SK-N-SH (cell line): ENCODE measurements around the gene LHFPL4. TPM values are rescaled to one million over a fixed set of nuclear protein-coding genes. Genes with fewer than 3 reads are reported as not detected.
"Not testable (repeated sequence)": the region's sequence is repeated elsewhere in the genome, so short reads cannot be mapped to it uniquely, and the experiment has no call there.

Experiments used
- CTCF ChIA-PET: fragments of 300-600, 350-600 bp; formaldehyde crosslinking; extraction: SDS; loops from one replicate; lab custom pipeline; 2021; lab: Yijun Ruan, JAX
- POLR2A ChIA-PET: fragments of 350-600 bp; sonication (Branson Sonifier 250); formaldehyde crosslinking; extraction: SDS; loops from one replicate; lab custom pipeline; 2020; ENCODE audit warnings: antibody characterized with exemption, inconsistent platforms; lab: Yijun Ruan, JAX
- DNase-seq: peaks from one replicate; pipeline ENCODE4 v3.0.0; 2012
- H2AFZ ChIP-seq: fragments of 200-600 bp; sonication (generic); 2 replicates; pipeline ENCODE4 v1.8.1; 2016; ENCODE audit warnings: antibody characterized with exemption, mild to moderate bottlenecking, low read depth
- H3F3A ChIP-seq: fragments of 200-600 bp; sonication (generic); replicated peaks from 2 replicates; pipeline ENCODE3; 2016; ENCODE audit warnings: antibody characterized with exemption, mild to moderate bottlenecking; ENCODE audit not compliant: insufficient read depth
- H3K27ac ChIP-seq, 2 experiments: fragments of 200-500 bp in 1 of 2; fragments of 200-600 bp in 1 of 2; sonication (Bioruptor generic) in 1 of 2; sonication (generic), shearing (Covaris generic) in 1 of 2; 2 replicates each; pipeline versions ENCODE4 v1.5.1 to v1.6.1; 2014 to 2016; ENCODE audit warnings: low read depth in 2 of 2, inconsistent platforms in 1 of 2, low read length in 1 of 2, mild to moderate bottlenecking in 1 of 2, mixed read lengths in 1 of 2
- H3K27me3 ChIP-seq: fragments of 200-600 bp; sonication (generic), shearing (Covaris generic); 2 replicates; pipeline ENCODE4 v1.6.1; 2016; ENCODE audit warnings: mixed run types; ENCODE audit not compliant: insufficient read depth
- H3K36me3 ChIP-seq, 2 experiments: fragments of 200-500 bp in 1 of 2; fragments of 200-600 bp in 1 of 2; sonication (Bioruptor generic) in 1 of 2; sonication (generic) in 1 of 2; replicated peaks in 1 of 2; 2 replicates each; pipeline versions ENCODE3 to v1.5.1; 2014 to 2016; ENCODE audit warnings: low read length in 1 of 2, mild to moderate bottlenecking in 1 of 2; ENCODE audit not compliant: insufficient read depth in 2 of 2, control insufficient read depth in 1 of 2
- H3K4me1 ChIP-seq, 2 experiments: fragments of 200-500 bp in 1 of 2; fragments of 200-600 bp in 1 of 2; sonication (Bioruptor generic) in 1 of 2; sonication (generic), shearing (Covaris generic) in 1 of 2; 2 replicates each; pipeline versions ENCODE4 v1.5.1 to v1.6.1; 2014 to 2016; ENCODE audit warnings: low read depth in 1 of 2, low read length in 1 of 2, mixed run types in 1 of 2; ENCODE audit not compliant: insufficient read depth in 2 of 2, control insufficient read depth in 1 of 2
- H3K4me2 ChIP-seq: fragments of 200-600 bp; sonication (generic), shearing (Covaris generic); 2 replicates; pipeline ENCODE4 v1.6.1; 2017; ENCODE audit warnings: mixed run types
- H3K4me3 ChIP-seq, 2 experiments: fragments of 200-500 bp in 1 of 2; fragments of 200-600 bp in 1 of 2; sonication (Bioruptor generic) in 1 of 2; sonication (generic), shearing (Covaris generic) in 1 of 2; 2 replicates each; pipeline versions ENCODE4 v1.5.1 to v1.8.1; 2014 to 2016; ENCODE audit warnings: low read depth in 2 of 2, inconsistent platforms in 1 of 2, low read length in 1 of 2, mild to moderate bottlenecking in 1 of 2, mixed read lengths in 1 of 2, moderate library complexity in 1 of 2
- H3K79me2 ChIP-seq: fragments of 200-600 bp; sonication (generic); 2 replicates; pipeline ENCODE4 v1.8.1; 2017; ENCODE audit warnings: mild to moderate bottlenecking; ENCODE audit not compliant: insufficient read depth
- H3K9ac ChIP-seq: fragments of 200-600 bp; sonication (generic); 2 replicates; pipeline ENCODE4 v1.6.1; 2017; ENCODE audit warnings: mixed run types
- H3K9me2 ChIP-seq: fragments of 200-600 bp; sonication (generic); 2 replicates; pipeline ENCODE4 v1.6.1; 2017; ENCODE audit warnings: mixed run types
- H3K9me3 ChIP-seq: fragments of 200-600 bp; sonication (generic); 2 replicates; pipeline ENCODE4 v1.6.1; 2017; ENCODE audit warnings: mixed run types, mild to moderate bottlenecking, moderate library complexity
- H4K20me1 ChIP-seq: fragments of 200-600 bp; sonication (generic); 2 replicates; pipeline ENCODE4 v1.6.1; 2017; ENCODE audit warnings: mild to moderate bottlenecking, mixed run types; ENCODE audit not compliant: insufficient read depth
- EP300 ChIP-seq, 2 experiments: IDR thresholded peaks; 2 replicates each; pipeline versions ENCODE4 v1.4.0 to v1.6.1; 2012; ENCODE audit warnings: borderline replicate concordance in 1 of 2, low read depth in 1 of 2, low read length in 1 of 2
- FOXM1 ChIP-seq: IDR thresholded peaks from 2 replicates; pipeline ENCODE4 v1.4.0; 2012; ENCODE audit warnings: low read depth, mild to moderate bottlenecking
- MAX ChIP-seq: IDR thresholded peaks from 2 replicates; pipeline ENCODE4 v1.4.0; 2012; ENCODE audit warnings: low read depth
- POLR2AphosphoS5 ChIP-seq: IDR thresholded peaks from 2 replicates; pipeline ENCODE4 v1.6.1; 2012; ENCODE audit warnings: low read depth, low read length
- SMC3 ChIP-seq: IDR thresholded peaks from 2 replicates; pipeline ENCODE4 v1.6.1; 2012; ENCODE audit warnings: low read depth, low read length, improper control_type of control experiment
- TCF12 ChIP-seq: IDR thresholded peaks from 2 replicates; pipeline ENCODE4 v1.4.0; 2012
- USF1 ChIP-seq: IDR thresholded peaks from 2 replicates; pipeline ENCODE4 v1.4.0; 2012; ENCODE audit warnings: low read depth, borderline replicate concordance
- WGBS: methylation state at CpG from one replicate; pipeline ENCODE4 v1.1.6; 2017; ENCODE audit warnings: low lambda C conversion rate; 5-methylcytosine and 5-hydroxymethylcytosine counted together
- polyA plus RNA-seq, 3 experiments: library from polyadenylated mRNA; depleted of rRNA; stranded (reverse); fragments of >200 nt; gene quantifications; 2 replicates each; pipeline ENCODE4 v1.2.3, GENCODE V29; 2012

Gene LHFPL4
- polyA plus RNA-seq, 1 of the 3 experiments (the other 2 are of a cell fraction): 0.39 TPM

GRCh38 chr3:9600597-9600996 lies 47.0 kb upstream of the LHFPL4 start (continued):
- TF ChIP-seq MAX (no peak), POLR2AphosphoS5 (no peak)

GRCh38 chr3:9598783-9599387 lies 45.3 kb upstream of the LHFPL4 start:
- POLR2A ChIA-PET: no interaction called here
- no peaks in the 10 kb centered on the region for H3F3A ChIP-seq
- H3K9ac ChIP-seq: no peak overlapping the region
- no peak for DNase-seq
- no peaks in the 10 kb centered on the region for H3K9me3 ChIP-seq
- H3K79me2 ChIP-seq: no peaks in the 10 kb centered on the region
- H3K4me2 ChIP-seq: no peak overlapping the region
- CTCF ChIA-PET: interaction anchor here (1.6 kb wide), 1 partner anchor 96 kb away, joined by 4 read pairs; no protein-coding TSS in a partner anchor
- H4K20me1 ChIP-seq: no peaks in the 10 kb centered on the region
- H3K27ac ChIP-seq: no peak overlapping the region
- no peak overlapping the region for H2AFZ ChIP-seq
- H3K9me2 ChIP-seq: no peaks in the 10 kb centered on the region
- 61% methylated on average over 7 of the region's 7 CpGs for WGBS
- H3K4me1 ChIP-seq: no peaks in the 10 kb centered on the region
- TF ChIP-seq USF1 (no peak), FOXM1 (no peak), TCF12 (no peak), POLR2AphosphoS5 (no peak)
- no peaks in the 10 kb centered on the region for H3K36me3 ChIP-seq
- H3K27me3 ChIP-seq: no peaks in the 10 kb centered on the region
- H3K4me3 ChIP-seq: no peak overlapping the region

GRCh38 chr3:9595877-9596276 lies 42.3 kb upstream of the LHFPL4 start:
- DNase-seq: no peak
- Histone ChIP-seq H3K36me3 (no peaks in the 10 kb centered on the region), H3K9me3 (no peaks in the 10 kb centered on the region), H3K79me2 (no peaks in the 10 kb centered on the region), H3F3A (no peaks in the 10 kb centered on the region), H3K9me2 (no peaks in the 10 kb centered on the region), H3K4me3 (no peak overlapping the region), H2AFZ (no peak overlapping the region), H3K4me1 (no peaks in the 10 kb centered on the region), H3K27ac (no peak overlapping the region), H3K9ac (no peak overlapping the region), H4K20me1 (no peaks in the 10 kb centered on the region), H3K4me2 (no peak overlapping the region)
- ChIA-PET POLR2A (no interaction called here), CTCF (no interaction called here)
- no peak for TF ChIP-seq SMC3
- no peak for TF ChIP-seq EP300 (IDR thresholded peaks at IDR 0.05; ENCODE audit: borderline replicate concordance in 1 of 2, low read depth in 1 of 2, low read length in 1 of 2)
- TF ChIP-seq, all 33 proteins: peak for 0
- H3K27me3 ChIP-seq: no peaks in the 10 kb centered on the region

- H3K79me2 ChIP-seq, DNase-seq, H3K27ac ChIP-seq, H3K27me3 ChIP-seq, H3K9me2 ChIP-seq, H3K9ac ChIP-seq, H3K4me2 ChIP-seq, POLR2A ChIA-PET, H3F3A ChIP-seq, CTCF ChIA-PET, H3K36me3 ChIP-seq, H2AFZ ChIP-seq, H4K20me1 ChIP-seq, H3K9me3 ChIP-seq, H3K4me3 ChIP-seq, H3K4me1 ChIP-seq: not testable (repeated sequence)
- WGBS: 100% methylated on average over 2 of the region's 28 CpGs
These were observed 38.2 kb upstream of the LHFPL4 start for GRCh38 chr3:9591781-9592180.
